ENCODE data around the gene RBMS1.

- TF ChIP-seq CTCF (IDR thresholded peaks at IDR 0.05; ENCODE audit: low read depth, low read length, poor library complexity, severe bottlenecking) (no peak), EZH2phosphoT487 (IDR thresholded peaks at IDR 0.05; ENCODE audit: borderline replicate concordance, low read length) (no peak)
Observed at GRCh38 chr2:160289126-160289525, 204.5 kb downstream of the RBMS1 start.

Measured in DOHH2 (cell line).